Endodermal cell (in vitro differentiated cells): Measurements from ENCODE around the gene PAFAH1B1. TPM values are rescaled to one million over a fixed set of nuclear protein-coding genes. Genes with fewer than 3 reads are reported as not detected.
A peak's percentile ranks its signal among the peaks of the same experiment; 100 is the strongest.

Experiments
- DNase-seq: peaks from one replicate; pipeline ENCODE4 v3.0.0-alpha.2; 2017
- H3K27ac ChIP-seq: 2 replicates; pipeline ENCODE4 v1.5.1; 2013; ENCODE audit warnings: mild to moderate bottlenecking, low read depth, low read length, moderate library complexity
- H3K27me3 ChIP-seq: 2 replicates; pipeline ENCODE4 v1.6.1; 2013; ENCODE audit warnings: mild to moderate bottlenecking, low read length, moderate library complexity; ENCODE audit not compliant: insufficient read depth, control insufficient read depth, poor library complexity, severe bottlenecking
- H3K36me3 ChIP-seq: 2 replicates; pipeline ENCODE4 v1.7.0; 2013; ENCODE audit warnings: mild to moderate bottlenecking, low read length, moderate library complexity; ENCODE audit not compliant: control insufficient read depth, insufficient read depth
- H3K4me1 ChIP-seq: one replicate; pipeline ENCODE4 v1.7.0; 2013; ENCODE audit warnings: low read length; ENCODE audit not compliant: control insufficient read depth, insufficient read depth
- H3K4me3 ChIP-seq: 2 replicates; pipeline ENCODE4 v1.5.1; 2013; ENCODE audit warnings: mild to moderate bottlenecking, low read length, moderate library complexity
- H3K9ac ChIP-seq: 2 replicates; pipeline ENCODE4 v1.6.1; 2013; ENCODE audit warnings: mild to moderate bottlenecking, low read length, moderate library complexity; ENCODE audit not compliant: poor library complexity, severe bottlenecking; ENCODE audit errors: extremely low read depth
- H3K9me3 ChIP-seq: 2 replicates; pipeline ENCODE4 v1.6.1; 2013; ENCODE audit warnings: mild to moderate bottlenecking, low read length, moderate library complexity; ENCODE audit not compliant: control insufficient read depth
- H3K27ac Mint-ChIP-seq: 2 replicates; pipeline ENCODE4 v1.8.0; 2020; ENCODE audit warnings: mixed read lengths
- H3K27me3 Mint-ChIP-seq: 2 replicates; pipeline ENCODE4 v1.8.0; 2021; ENCODE audit warnings: mild to moderate bottlenecking, mixed read lengths; ENCODE audit not compliant: insufficient read depth
- H3K36me3 Mint-ChIP-seq: 2 replicates; pipeline ENCODE4 v1.8.0; 2020; ENCODE audit warnings: low read depth, mixed read lengths
- H3K4me1 Mint-ChIP-seq: 2 replicates; pipeline ENCODE4 v1.8.0; 2020; ENCODE audit warnings: mixed read lengths
- H3K4me3 Mint-ChIP-seq: 2 replicates; pipeline ENCODE4 v1.8.0; 2020; ENCODE audit warnings: mild to moderate bottlenecking, moderate library complexity, mixed read lengths
- H3K9me3 Mint-ChIP-seq: 2 replicates; pipeline ENCODE4 v1.8.0; 2020; ENCODE audit warnings: mild to moderate bottlenecking, mixed read lengths
- CTCF ChIP-seq: fragments of 200-600 bp; sonication (generic); conservative IDR thresholded peaks from 2 replicates; pipeline ENCODE4 v1.5.0; 2021; ENCODE audit warnings: antibody characterized with exemption, mild to moderate bottlenecking
- WGBS, 2 experiments: methylation state at CpG; one replicate each; pipeline versions ENCODE4 v1.1.5 to v1.1.7; 2013; ENCODE audit warnings: missing lambda C conversion rate in 2 of 2, mixed read lengths in 1 of 2; ENCODE audit not compliant: insufficient coverage in 1 of 2, insufficient read length in 1 of 2; 5-methylcytosine and 5-hydroxymethylcytosine counted together
- total RNA-seq, 2 donors: library from RNA; stranded (reverse); fragmentation: NEBNext Ultra II Directional in 1 of 2; extraction: Animal tissue kit (Norgen Biotek cat#: 25700) in 1 of 2; gene quantifications; 2 replicates in 1 of 2; 3 replicates in 1 of 2; pipeline ENCODE4 v1.2.1, GENCODE V29; 2021

The PAFAH1B1 gene
- total RNA-seq, 2 donors from 2014 or later, result 157 to 200 TPM

- peak; percentile 51 for DNase-seq
- no peak overlapping the region for H3K27ac Mint-ChIP-seq
- H3K4me3 ChIP-seq, result no peak overlapping the region
- 91 to 98% methylated on average over 30 to 38 of the region's 38 CpGs for WGBS, 2 experiments
- no peak for TF ChIP-seq CTCF
- no peaks in the 10 kb centered on the region for H3K27me3 Mint-ChIP-seq
- H3K27me3 ChIP-seq, result no peaks in the 10 kb centered on the region
- no peaks in the 10 kb centered on the region for H3K9me3 ChIP-seq
- H3K4me3 Mint-ChIP-seq, result no peak overlapping the region
- no peak overlapping the region for H3K9ac ChIP-seq
- peaks cover 14% of the 10 kb centered on the region for H3K4me1 Mint-ChIP-seq
- H3K36me3 Mint-ChIP-seq, result peaks cover 19% of the 10 kb centered on the region
- H3K27ac ChIP-seq, result no peak overlapping the region
- peaks cover 10% of the 10 kb centered on the region for H3K4me1 ChIP-seq
- H3K36me3 ChIP-seq, result peaks cover 7% of the 10 kb centered on the region
- no peaks in the 10 kb centered on the region for H3K9me3 Mint-ChIP-seq
These were observed 110.8 kb downstream of the PAFAH1B1 start for GRCh38 chr17:2704031-2704889.

GRCh38 chr17:2704890-2705248 is 111.4 kb downstream of the PAFAH1B1 start:
- 76 to 80% methylated on average over 4 of the region's 4 CpGs for WGBS, 2 experiments
- no peak overlapping the region for H3K9ac ChIP-seq
- H3K27ac Mint-ChIP-seq, result no peak overlapping the region

GRCh38 chr17:2705263-2705662 is 111.8 kb downstream of the PAFAH1B1 start:
- Histone ChIP-seq H3K9me3 (no peaks in the 10 kb centered on the region), H3K4me3 (no peak overlapping the region), H3K9ac (no peak overlapping the region), H3K27ac (no peak overlapping the region), H3K36me3 (peaks cover 7% of the 10 kb centered on the region), H3K4me1 (peaks cover 10% of the 10 kb centered on the region), H3K27me3 (no peaks in the 10 kb centered on the region)
- TF ChIP-seq CTCF, result no peak
- Mint-ChIP-seq H3K4me3 (no peak overlapping the region), H3K27me3 (no peaks in the 10 kb centered on the region), H3K9me3 (no peaks in the 10 kb centered on the region), H3K36me3 (peaks cover 13% of the 10 kb centered on the region), H3K4me1 (peaks cover 23% of the 10 kb centered on the region), H3K27ac (peak overlapping the region; percentile 31)
- WGBS, 2 experiments, result 68 to 84% methylated on average over 5 to 7 of the region's 7 CpGs
- DNase-seq, result peak; percentile 55

More at GRCh38 chr17:2704890-2705248, 111.4 kb downstream of the PAFAH1B1 start:
- no peak overlapping the region for H3K27ac ChIP-seq
- TF ChIP-seq CTCF, result no peak
- Mint-ChIP-seq H3K36me3 (peaks cover 17% of the 10 kb centered on the region), H3K4me3 (no peak overlapping the region), H3K27me3 (no peaks in the 10 kb centered on the region), H3K4me1 (peaks cover 19% of the 10 kb centered on the region), H3K9me3 (no peaks in the 10 kb centered on the region)
- H3K36me3 ChIP-seq, result peaks cover 7% of the 10 kb centered on the region
- DNase-seq, result peak; percentile 48
- H3K4me3 ChIP-seq, result no peak overlapping the region
- H3K4me1 ChIP-seq, result peaks cover 10% of the 10 kb centered on the region
- no peaks in the 10 kb centered on the region for H3K27me3 ChIP-seq
- no peaks in the 10 kb centered on the region for H3K9me3 ChIP-seq
